SK-N-MC (cell line): Measurements from ENCODE around the gene EYA3.

Source experiments
- DNase-seq: peaks from one replicate; pipeline ENCODE4 v3.0.0-alpha.2; 2011; ENCODE audit warnings: low read depth, low spot score
- H3K27ac ChIP-seq: fragments of 200-600 bp; sonication (generic); 2 replicates; pipeline ENCODE4 v1.5.1; 2016; ENCODE audit warnings: mixed run types
- H3K36me3 ChIP-seq: fragments of 200-600 bp; sonication (generic); 2 replicates; pipeline ENCODE4 v1.6.1; 2017; ENCODE audit warnings: antibody characterized with exemption, low read length, mixed read lengths; ENCODE audit not compliant: insufficient read depth
- H3K4me3 ChIP-seq: fragments of 200-600 bp; sonication (generic); 2 replicates; pipeline ENCODE4 v1.5.1; 2016
- H3K9ac ChIP-seq: fragments of 200-600 bp; sonication (generic); 2 replicates; pipeline ENCODE4 v1.8.0; 2017; ENCODE audit warnings: mixed run types, mixed read lengths; ENCODE audit not compliant: insufficient read length
- H3K9me3 ChIP-seq: fragments of 200-600 bp; sonication (generic); 2 replicates; pipeline ENCODE4 v1.6.1; 2017; ENCODE audit warnings: low read depth, mild to moderate bottlenecking, antibody characterized with exemption, low read length, moderate library complexity, mixed read lengths
- EZH2 ChIP-seq: fragments of 200-600 bp; sonication (generic); IDR thresholded peaks from one replicate; pipeline ENCODE4 v1.6.1; 2017; ENCODE audit warnings: antibody characterized with exemption
- FOXP2 ChIP-seq: optimal IDR thresholded peaks from 2 replicates; pipeline ENCODE3; 2011; ENCODE audit warnings: mild to moderate bottlenecking, moderate library complexity; ENCODE audit not compliant: insufficient read depth; ENCODE audit errors: extremely low read length, control extremely low read depth
- POLR2AphosphoS5 ChIP-seq: IDR thresholded peaks from 2 replicates; pipeline ENCODE4 v1.6.1; 2012; ENCODE audit warnings: mild to moderate bottlenecking, low read depth, low read length, borderline replicate concordance

The EYA3 gene

DNA sequence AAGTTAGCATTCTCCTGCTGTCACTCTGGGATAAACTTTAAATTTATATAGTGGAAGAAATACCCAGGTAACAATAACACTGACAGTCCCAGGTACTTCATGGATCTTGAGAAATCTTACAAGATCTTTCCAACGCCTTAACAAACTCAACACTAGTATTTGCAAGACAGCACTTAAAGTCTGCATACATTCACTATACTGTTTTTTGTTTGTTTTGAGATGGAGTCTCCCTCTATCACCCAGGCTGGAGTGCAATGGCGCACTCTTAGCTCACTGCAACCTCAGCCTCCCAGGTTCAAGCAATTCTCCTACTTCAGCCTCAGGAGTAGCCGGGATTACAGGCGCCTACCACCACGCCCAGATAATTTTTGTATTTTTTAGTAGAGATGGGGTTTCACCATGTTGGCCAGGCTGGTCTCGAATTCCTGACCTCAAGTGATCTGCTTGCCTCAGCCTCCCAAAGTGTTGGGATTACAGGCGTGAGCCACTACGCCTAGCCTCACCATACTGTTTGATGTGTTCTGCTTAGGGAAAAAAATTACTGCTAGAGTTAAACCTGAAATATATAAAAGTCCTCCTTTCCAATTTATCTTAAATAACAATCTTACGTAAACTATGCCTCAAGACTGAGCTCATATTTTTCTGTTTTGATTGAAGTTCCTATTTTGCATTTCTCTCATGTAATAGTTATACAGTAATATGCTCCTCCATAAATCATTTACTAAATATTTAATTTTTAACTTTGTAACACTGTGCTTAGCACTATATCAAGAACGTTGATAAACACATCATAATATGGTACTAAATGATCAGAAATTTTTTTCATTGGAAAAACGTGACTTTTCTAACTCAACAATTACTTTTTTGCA, 17.5 kb downstream of the EYA3 start:
- no peaks in the 10 kb centered on the region for H3K9me3 ChIP-seq
- H3K36me3 ChIP-seq: peaks cover 4% of the 10 kb centered on the region
- H3K27ac ChIP-seq: no peak overlapping the region
- H3K9ac ChIP-seq: no peak overlapping the region
- TF ChIP-seq EZH2 (no peak), FOXP2 (no peak), POLR2AphosphoS5 (no peak)
- H3K4me3 ChIP-seq: no peak overlapping the region
- DNase-seq: no peak

DNA sequence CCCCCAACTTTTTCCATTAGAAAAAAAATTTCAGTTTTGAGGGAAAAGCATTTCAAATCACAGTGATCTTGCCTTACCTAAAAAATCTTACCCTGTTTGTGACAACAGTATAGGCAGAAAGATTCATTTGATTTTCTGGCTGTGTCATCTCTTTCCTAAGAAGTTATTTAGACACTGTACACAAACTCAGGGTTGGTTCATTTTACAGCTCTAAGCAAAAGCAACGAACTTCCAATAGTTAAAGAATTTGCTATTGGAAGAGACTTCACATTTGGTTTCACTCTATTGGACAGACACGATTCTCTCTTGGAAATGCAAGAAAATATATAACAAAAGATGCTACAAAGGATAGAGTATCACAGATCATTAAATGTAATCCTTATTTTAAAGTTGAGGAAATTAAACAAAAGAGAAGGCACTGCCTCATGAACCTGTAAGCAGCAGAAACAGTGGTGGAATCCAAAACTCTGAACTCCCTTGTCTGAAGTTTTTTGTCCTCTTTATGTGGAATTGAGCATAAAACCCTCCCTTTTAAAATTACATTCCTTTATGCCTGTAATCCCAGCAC, 20.8 kb downstream of the EYA3 start:
- H3K27ac ChIP-seq: no peak overlapping the region
- H3K36me3 ChIP-seq: peaks cover 7% of the 10 kb centered on the region
- no peak overlapping the region for H3K4me3 ChIP-seq
- TF ChIP-seq POLR2AphosphoS5: no peak
- no peak for TF ChIP-seq FOXP2
- no peak for TF ChIP-seq EZH2
- no peak overlapping the region for H3K9ac ChIP-seq
- no peak for DNase-seq
- no peaks in the 10 kb centered on the region for H3K9me3 ChIP-seq

DNA sequence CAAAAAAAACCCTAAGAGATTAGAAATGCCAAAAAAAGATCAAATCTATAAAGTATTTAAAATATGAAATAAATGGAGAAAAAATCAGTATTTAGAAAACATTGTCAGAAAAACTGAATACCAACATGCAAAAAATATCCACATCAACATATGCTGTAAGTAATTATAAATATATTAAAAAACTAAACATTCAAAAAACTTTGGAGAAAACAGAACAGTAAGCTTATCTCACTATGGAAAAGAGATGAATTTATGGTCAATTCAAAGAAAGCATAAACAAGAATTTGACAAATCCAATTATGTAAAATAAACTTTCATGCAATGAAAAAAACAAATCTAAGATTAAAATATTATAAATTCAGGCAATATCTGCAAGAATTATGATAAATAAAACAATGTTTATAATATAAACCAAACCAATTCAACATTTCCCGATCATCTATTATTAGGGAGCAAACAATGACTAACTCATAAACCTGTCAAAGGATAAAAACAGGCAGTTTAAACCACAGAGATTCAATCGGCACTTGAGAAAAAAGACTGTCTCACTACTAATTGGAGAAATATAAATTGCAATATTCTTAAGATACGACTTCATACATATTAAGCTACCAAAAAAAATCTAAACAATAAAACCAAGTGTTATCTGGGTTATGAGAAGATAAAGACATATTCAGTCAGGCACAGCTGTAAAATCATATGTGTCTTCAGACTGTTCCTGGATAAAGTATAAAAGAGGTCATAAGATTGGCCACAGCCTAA, 21.8 kb downstream of the EYA3 start:
- Histone ChIP-seq H3K27ac (no peak overlapping the region), H3K9ac (peak overlapping the region; percentile 28), H3K9me3 (no peaks in the 10 kb centered on the region), H3K4me3 (no peak overlapping the region), H3K36me3 (peaks cover 3% of the 10 kb centered on the region; the same call in 1 of the 2 replicates)
- TF ChIP-seq EZH2 (no peak), POLR2AphosphoS5 (no peak), FOXP2 (no peak)
- no peak for DNase-seq

DNA sequence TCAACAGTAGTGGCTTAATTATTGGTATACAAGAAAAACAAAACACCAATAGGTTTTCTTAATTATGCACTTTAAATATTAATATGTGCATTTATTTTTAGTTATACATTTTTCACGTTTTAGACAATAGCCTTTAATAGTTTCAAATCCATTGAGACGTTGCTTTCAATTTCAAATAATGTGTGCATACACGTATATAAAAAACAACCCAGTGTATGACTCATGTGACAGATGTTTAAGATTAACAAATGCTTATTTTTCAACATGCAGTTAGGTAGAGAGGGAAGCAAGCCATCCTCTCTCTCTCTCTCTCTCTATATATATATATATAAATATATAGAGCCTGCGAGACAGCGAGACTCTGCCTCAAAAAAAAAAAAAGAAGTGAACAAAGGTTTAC, 24.3 kb downstream of the EYA3 start:
- H3K9ac ChIP-seq: no peak overlapping the region
- no peak overlapping the region for H3K27ac ChIP-seq
- no peaks in the 10 kb centered on the region for H3K9me3 ChIP-seq
- TF ChIP-seq FOXP2 (no peak), POLR2AphosphoS5 (no peak), EZH2 (no peak)
- H3K36me3 ChIP-seq: peaks cover 3% of the 10 kb centered on the region; the same call in 1 of the 2 replicates
- no peak overlapping the region for H3K4me3 ChIP-seq
- DNase-seq: no peak

DNA sequence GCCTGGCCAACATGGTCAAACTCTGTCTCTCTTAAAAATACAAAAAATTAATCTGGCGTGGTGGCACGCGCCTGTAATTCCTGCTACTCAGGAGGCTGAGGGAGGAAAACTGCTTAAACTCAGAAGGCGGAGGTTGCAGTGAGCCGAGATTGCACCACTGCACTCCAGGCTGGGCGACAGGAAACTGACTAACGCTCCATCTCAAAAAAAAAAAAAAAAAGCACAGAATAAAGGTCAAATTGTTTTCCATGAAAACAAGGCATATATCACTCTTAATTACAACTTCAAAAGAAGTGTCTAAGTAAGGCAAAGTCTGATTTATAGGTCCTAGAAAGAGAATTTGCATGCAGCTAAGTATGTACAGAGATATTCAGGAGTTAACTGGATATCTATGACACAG, 25.6 kb downstream of the EYA3 start:
- no peak for TF ChIP-seq EZH2
- no peak for TF ChIP-seq FOXP2
- no peak for TF ChIP-seq POLR2AphosphoS5
- no peak overlapping the region for H3K9ac ChIP-seq
- H3K4me3 ChIP-seq: no peak overlapping the region
- no peak overlapping the region for H3K27ac ChIP-seq
- H3K36me3 ChIP-seq: peaks cover 3% of the 10 kb centered on the region; the same call in 1 of the 2 replicates
- DNase-seq: no peak
- no peaks in the 10 kb centered on the region for H3K9me3 ChIP-seq

DNA sequence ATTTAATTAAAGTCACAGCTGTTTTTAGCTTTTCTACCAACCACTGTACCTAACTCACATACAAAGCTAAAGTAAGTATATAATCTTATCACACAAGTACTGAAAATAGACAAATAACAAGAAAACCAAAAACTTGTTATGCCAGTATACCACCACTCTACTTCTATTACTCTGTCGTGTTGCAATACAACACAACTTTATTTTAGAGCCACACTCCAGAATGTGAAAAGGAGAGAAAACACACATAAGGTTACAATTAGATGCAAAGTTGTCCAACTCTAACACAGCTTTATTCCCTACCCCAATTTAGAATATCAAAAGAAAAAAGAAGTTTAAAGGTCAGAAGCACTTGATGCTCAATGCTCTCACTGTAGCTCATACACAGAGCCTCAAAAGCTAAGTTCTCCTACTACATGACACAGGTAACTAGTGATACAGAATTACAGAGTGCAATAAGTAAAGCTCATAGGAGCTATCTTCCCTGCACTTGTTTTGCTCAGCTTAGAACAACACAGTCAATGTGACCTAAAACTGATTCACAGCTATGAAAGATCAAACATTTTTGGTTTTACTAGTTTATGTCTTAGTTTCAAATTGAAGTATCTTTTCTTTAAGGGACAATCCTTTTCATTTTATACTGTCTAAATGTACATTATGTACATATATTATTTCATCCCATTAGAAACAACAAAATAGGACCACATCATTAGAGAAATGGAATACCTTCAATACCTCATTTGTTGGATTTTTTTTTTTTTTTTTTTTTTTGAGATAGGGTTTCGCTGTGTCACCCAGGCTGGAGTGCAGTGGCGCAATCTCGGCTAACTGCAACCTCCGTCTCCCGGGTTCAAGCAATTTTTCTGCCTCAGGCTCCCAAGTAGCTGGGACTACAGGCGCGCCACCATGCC, 29.2 kb downstream of the EYA3 start:
- Histone ChIP-seq H3K4me3 (peak overlapping the region; percentile 17; the same call in 1 of the 2 replicates), H3K36me3 (no peaks in the 10 kb centered on the region), H3K9me3 (no peaks in the 10 kb centered on the region), H3K27ac (peak overlapping the region; percentile 3; the same call in 1 of the 2 replicates), H3K9ac (peak overlapping the region; percentile 39)
- TF ChIP-seq EZH2: no peak
- no peak for TF ChIP-seq POLR2AphosphoS5
- no peak for TF ChIP-seq FOXP2
- no peak for DNase-seq

DNA sequence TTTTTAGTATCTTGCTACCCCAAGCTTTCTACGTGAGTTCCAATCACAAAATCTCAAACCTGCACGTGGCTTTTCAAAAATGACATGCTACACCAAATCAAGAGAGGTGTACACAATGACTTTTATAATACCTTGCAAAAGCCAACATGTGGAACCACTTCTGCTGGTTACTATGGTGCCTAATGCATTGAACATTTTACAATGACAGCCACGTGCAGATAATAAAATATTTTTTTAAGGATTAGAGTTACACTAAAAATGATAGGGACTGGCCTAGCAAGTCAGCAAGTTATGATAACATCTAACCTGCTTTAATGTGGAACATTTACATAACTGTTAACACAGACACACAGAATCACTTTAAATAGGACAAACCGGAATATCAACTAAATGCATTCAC, 30.2 kb downstream of the EYA3 start:
- Histone ChIP-seq H3K36me3 (no peaks in the 10 kb centered on the region), H3K4me3 (no peak overlapping the region), H3K9ac (peak overlapping the region; percentile 39), H3K27ac (0 out of 2 replicates have a peak overlapping the region, but pooled peaks have one; percentile 39), H3K9me3 (no peaks in the 10 kb centered on the region)
- TF ChIP-seq FOXP2: no peak
- no peak for TF ChIP-seq POLR2AphosphoS5
- DNase-seq: no peak
